ENCODE measurements around the gene RIT2.

Gene RIT2

DNA sequence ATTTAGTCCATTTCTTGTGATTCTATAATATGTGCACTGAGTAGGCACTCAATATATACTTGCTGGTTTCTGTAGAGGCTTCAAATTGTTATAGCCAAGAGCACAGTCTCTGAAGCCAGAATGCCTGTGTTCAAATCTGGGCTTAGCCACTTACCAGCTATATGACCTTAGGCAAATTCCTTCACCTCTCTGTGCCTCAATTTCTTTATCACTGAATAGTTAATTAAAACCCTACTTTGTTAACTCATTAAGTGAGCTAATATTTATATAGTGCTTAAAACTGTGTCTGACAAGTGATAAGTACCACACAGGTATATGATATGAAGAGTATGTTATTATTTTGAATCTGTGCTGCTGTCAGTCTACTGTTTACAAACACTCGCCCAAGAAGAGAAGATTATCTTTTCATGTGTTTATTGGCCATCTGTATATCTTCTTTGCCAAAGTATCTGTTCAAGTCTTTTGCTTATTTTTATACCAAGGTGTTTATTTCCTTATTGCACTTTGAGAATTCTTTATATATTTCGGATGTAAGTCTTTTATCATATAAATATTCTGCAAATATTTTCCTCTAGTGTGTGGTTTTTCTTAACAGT, 1.3 kb upstream of the RIT2 start:
- Mint-ChIP-seq H3K4me1 (ENCODE audit: low read depth) (no peaks in the 10 kb centered on the region), H3K4me3 (no peak overlapping the region), H3K9me3 (peaks cover 5% of the 10 kb centered on the region), H3K27ac (no peak overlapping the region), H3K36me3 (ENCODE audit: low read depth) (no peaks in the 10 kb centered on the region), H3K27me3 (no peaks in the 10 kb centered on the region)

DNA sequence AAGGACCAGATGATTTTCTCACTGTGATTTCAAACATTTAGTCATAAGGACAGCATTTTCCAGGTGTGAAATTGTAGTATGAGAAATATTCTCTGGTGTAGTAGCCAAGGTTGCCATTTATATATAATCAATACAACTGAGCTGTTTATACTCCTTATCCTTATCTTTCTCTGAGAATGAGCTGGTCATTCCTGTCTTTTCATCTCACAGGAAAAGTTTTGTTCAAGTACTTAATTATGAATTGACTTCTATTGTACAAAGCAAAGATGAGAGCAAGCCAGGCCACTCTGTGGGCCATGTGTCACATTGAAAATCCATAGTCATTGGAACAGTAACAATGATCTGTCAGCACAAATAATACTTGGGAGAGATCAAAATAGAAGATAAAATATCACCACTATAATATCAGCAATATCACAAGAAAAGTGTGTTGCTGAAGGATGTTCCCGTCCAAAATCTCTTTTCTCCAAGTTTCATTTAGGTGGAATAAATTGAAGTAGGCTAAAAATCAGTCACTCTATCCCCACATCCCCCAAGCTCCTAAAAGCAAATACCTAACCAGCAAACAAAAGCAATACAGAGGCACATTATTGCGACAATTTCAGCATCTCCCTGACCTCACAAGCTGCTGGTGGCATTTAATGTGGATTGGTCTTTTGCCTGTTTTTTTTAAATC, 2.1 kb downstream of the RIT2 start:
- no peak overlapping the region for H3K4me3 Mint-ChIP-seq
- no peak overlapping the region for H3K27ac Mint-ChIP-seq
- no peaks in the 10 kb centered on the region for H3K36me3 Mint-ChIP-seq (ENCODE audit: low read depth)
- no peaks in the 10 kb centered on the region for H3K27me3 Mint-ChIP-seq
- H3K9me3 Mint-ChIP-seq = peaks cover 3% of the 10 kb centered on the region
- no peaks in the 10 kb centered on the region for H3K4me1 Mint-ChIP-seq (ENCODE audit: low read depth)

DNA sequence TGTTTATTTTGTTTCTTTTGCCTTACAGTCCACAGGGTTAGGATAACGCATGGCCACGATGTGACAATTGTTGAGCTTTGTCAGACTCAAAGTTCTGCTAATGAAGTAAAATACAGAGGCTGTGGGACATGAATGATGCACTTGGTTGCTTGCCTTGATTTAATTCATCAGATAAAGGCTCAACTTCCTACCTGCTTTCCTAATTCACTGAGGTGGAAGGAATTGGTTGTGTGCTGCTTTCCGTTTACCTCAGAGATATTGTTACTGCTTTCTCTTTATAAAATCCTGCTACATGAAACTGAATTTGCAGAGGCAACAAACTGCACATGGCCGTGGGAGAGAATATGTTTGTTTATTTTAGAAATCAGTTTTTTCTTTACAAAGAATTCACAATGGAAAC, 6.6 kb downstream of the RIT2 start:
- Mint-ChIP-seq H3K4me1 (ENCODE audit: low read depth) (no peaks in the 10 kb centered on the region), H3K9me3 (peaks cover 3% of the 10 kb centered on the region), H3K27ac (no peak overlapping the region), H3K27me3 (no peaks in the 10 kb centered on the region), H3K36me3 (ENCODE audit: low read depth) (no peaks in the 10 kb centered on the region), H3K4me3 (no peak overlapping the region)

DNA sequence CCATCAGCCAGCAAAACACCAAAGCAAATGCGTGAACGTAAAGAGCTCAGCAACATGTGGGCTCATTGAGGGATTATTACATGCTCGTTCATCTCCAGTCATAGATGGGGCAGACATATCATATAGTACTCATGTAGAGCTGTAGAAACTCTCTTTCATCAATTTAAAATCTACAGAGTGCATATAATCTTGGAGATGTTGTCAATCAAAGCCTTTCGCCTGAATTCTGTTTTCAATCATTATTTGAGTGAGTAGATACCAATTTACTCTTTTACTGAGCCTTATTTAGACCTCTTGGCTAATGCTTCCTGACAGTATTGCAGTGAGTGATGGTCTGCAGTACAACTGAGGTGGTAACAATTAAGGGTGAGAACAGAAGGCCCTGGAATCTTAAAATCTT, 7.0 kb downstream of the RIT2 start:
- no peaks in the 10 kb centered on the region for H3K36me3 Mint-ChIP-seq (ENCODE audit: low read depth)
- no peak overlapping the region for H3K4me3 Mint-ChIP-seq
- peaks cover 3% of the 10 kb centered on the region for H3K9me3 Mint-ChIP-seq
- no peaks in the 10 kb centered on the region for H3K27me3 Mint-ChIP-seq
- no peak overlapping the region for H3K27ac Mint-ChIP-seq
- no peaks in the 10 kb centered on the region for H3K4me1 Mint-ChIP-seq (ENCODE audit: low read depth)

DNA sequence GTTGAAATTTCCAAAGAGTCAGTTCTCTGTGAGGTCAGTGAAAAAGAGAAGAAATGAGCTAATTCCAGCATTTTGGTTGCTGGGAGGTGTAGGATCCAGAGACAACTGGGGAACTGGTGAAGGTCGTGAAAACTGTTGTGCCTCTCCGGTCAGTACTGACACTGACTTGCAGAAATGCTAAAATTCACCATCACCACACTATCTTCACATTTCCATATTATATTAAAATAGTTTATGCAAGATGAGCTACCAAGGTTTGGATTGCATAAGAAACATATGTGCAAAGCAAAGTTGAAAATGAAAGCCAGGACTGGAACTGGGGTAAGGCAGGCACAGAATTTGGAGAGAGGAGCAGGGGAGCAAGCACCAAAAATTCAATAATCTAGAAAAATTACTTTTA, 21.8 kb downstream of the RIT2 start:
- Mint-ChIP-seq H3K4me3 (no peak overlapping the region), H3K9me3 (peaks cover 5% of the 10 kb centered on the region), H3K36me3 (ENCODE audit: low read depth) (no peaks in the 10 kb centered on the region), H3K27me3 (no peaks in the 10 kb centered on the region), H3K4me1 (ENCODE audit: low read depth) (no peaks in the 10 kb centered on the region), H3K27ac (no peak overlapping the region)

DNA sequence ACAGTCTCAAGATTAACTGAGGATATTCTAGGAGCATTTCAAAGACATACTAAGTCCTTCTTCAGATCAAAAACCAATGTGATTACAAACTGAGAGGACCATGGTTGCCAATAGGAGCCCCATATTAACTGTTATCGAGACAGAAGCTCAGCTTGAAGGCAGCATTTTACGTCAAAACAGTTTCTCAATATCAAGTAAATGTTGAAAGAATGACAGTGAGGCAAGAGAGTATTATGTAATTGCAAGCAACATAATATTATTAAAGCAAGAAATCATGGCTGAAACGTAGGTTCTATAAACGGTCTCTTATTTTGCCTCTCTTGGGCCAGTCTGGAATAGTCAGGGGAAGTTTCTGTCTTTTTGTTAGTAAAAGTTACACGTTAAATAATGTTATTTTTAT, 22.9 kb downstream of the RIT2 start:
- H3K9me3 Mint-ChIP-seq = peaks cover 7% of the 10 kb centered on the region
- no peak overlapping the region for H3K4me3 Mint-ChIP-seq
- H3K27me3 Mint-ChIP-seq = no peaks in the 10 kb centered on the region
- H3K27ac Mint-ChIP-seq = no peak overlapping the region
- no peaks in the 10 kb centered on the region for H3K36me3 Mint-ChIP-seq (ENCODE audit: low read depth)
- H3K4me1 Mint-ChIP-seq (ENCODE audit: low read depth) = no peaks in the 10 kb centered on the region

GRCh38 chr18:43081396-43081795, 34.1 kb downstream of the RIT2 start:
- Mint-ChIP-seq H3K4me3 (no peak overlapping the region), H3K27me3 (no peaks in the 10 kb centered on the region)

DNA sequence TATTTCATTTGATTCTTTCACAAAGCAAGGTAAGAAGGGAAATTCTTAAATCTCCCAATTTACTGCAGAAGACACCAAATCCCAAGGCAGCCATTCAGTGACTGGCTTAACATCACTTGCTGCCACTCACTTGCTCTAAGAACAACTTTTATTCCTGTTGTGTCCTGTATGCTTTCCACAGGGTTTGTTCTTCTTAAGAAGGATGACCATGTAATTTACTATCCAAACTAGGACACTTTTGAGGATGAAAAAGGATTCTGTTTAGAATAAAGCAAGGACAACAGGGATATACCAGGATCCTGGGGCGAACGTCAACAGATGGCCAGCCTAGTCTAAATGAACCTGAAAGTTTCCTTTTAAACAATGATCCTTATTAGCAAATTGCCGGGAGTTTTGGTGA, 34.8 kb downstream of the RIT2 start:
- Mint-ChIP-seq H3K27me3 (no peaks in the 10 kb centered on the region), H3K4me3 (no peak overlapping the region), H3K9me3 (peaks cover 5% of the 10 kb centered on the region), H3K27ac (no peak overlapping the region), H3K4me1 (ENCODE audit: low read depth) (no peaks in the 10 kb centered on the region), H3K36me3 (ENCODE audit: low read depth) (no peaks in the 10 kb centered on the region)

More at GRCh38 chr18:43081396-43081795, 34.1 kb downstream of the RIT2 start:
- Mint-ChIP-seq H3K36me3 (ENCODE audit: low read depth) (no peaks in the 10 kb centered on the region), H3K27ac (no peak overlapping the region), H3K4me1 (ENCODE audit: low read depth) (no peaks in the 10 kb centered on the region), H3K9me3 (peaks cover 5% of the 10 kb centered on the region)

DNA sequence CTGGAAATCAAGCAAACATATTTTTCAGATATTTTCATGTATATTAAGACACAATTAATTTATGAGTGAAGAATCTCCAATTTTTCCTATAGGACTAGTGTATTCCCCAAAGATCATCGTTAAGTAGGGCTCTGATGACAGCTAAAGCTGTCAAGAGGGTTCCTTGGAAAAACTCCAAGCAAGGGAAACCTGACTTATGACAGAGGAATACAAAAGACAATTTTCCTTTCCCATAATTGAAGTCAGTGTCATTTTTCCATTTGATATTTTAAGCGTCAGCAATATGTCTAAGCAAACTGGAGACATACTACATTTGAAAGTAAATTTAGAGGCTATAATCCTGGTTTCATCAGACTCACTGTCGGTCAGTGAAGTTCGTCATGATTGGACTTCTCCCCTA, 36.1 kb downstream of the RIT2 start:
- Mint-ChIP-seq H3K4me3 (no peak overlapping the region), H3K4me1 (ENCODE audit: low read depth) (no peaks in the 10 kb centered on the region), H3K27ac (no peak overlapping the region), H3K27me3 (no peaks in the 10 kb centered on the region), H3K9me3 (peaks cover 2% of the 10 kb centered on the region), H3K36me3 (ENCODE audit: low read depth) (no peaks in the 10 kb centered on the region)

- no peaks in the 10 kb centered on the region for H3K4me1 Mint-ChIP-seq (ENCODE audit: low read depth)
- no peak overlapping the region for H3K4me3 Mint-ChIP-seq
- H3K27ac Mint-ChIP-seq = no peak overlapping the region
- no peaks in the 10 kb centered on the region for H3K36me3 Mint-ChIP-seq (ENCODE audit: low read depth)
- no peaks in the 10 kb centered on the region for H3K27me3 Mint-ChIP-seq
- H3K9me3 Mint-ChIP-seq = peaks cover 7% of the 10 kb centered on the region
These were observed 36.9 kb downstream of the RIT2 start for GRCh38 chr18:43078478-43079092.

- Mint-ChIP-seq H3K4me3 (no peak overlapping the region), H3K36me3 (ENCODE audit: low read depth) (no peaks in the 10 kb centered on the region), H3K27ac (no peak overlapping the region), H3K27me3 (no peaks in the 10 kb centered on the region), H3K4me1 (ENCODE audit: low read depth) (no peaks in the 10 kb centered on the region), H3K9me3 (peaks cover 10% of the 10 kb centered on the region)
These were observed 37.8 kb downstream of the RIT2 start for GRCh38 chr18:43077510-43078308.

- Mint-ChIP-seq H3K27me3 (no peaks in the 10 kb centered on the region), H3K4me3 (no peak overlapping the region), H3K9me3 (peaks cover 14% of the 10 kb centered on the region), H3K27ac (no peak overlapping the region), H3K36me3 (ENCODE audit: low read depth) (no peaks in the 10 kb centered on the region), H3K4me1 (ENCODE audit: low read depth) (no peaks in the 10 kb centered on the region)
These were observed 41.7 kb downstream of the RIT2 start for GRCh38 chr18:43073771-43074170.

DNA sequence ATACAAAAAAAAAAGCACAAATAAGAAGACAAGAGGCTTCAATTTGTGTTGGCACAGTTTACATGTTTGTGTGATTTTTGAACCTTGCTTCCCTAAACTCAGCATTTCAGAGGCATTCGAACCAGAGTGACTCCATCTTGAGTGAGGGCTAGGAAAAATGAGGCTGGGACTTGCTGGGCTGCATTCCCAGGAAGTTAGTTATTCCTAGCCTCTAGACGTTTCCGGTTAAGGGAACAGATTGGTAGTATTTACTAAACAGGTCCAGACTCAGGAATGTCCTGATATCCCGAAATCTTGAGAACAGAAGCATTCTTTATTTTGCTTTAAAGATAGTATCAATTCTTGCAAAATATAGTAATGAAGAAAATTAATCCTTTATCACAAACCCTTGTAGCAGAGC, 46.7 kb downstream of the RIT2 start:
- Mint-ChIP-seq H3K9me3 (peaks cover 9% of the 10 kb centered on the region), H3K27me3 (no peaks in the 10 kb centered on the region), H3K27ac (no peak overlapping the region), H3K4me3 (no peak overlapping the region), H3K36me3 (ENCODE audit: low read depth) (no peaks in the 10 kb centered on the region), H3K4me1 (ENCODE audit: low read depth) (no peaks in the 10 kb centered on the region)

DNA sequence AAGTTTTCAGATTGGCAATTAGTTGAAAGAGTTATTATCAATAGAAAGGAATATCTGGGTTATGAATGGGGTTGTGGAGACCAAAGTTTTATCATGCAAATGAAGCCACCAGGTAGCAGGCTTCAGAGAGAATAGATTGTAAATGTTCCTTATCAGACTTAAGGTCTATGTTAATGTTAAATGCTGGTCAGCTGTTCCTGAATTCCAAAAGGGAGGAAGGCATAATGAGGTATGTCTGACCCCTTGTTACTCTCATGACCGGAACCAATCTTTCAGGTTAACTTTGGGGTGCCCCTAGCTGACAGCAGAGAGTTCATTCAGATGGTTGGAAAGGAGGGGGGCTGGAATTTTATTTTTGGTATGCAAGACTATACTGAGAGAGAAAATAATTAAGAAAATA, 47.9 kb downstream of the RIT2 start:
- H3K36me3 Mint-ChIP-seq (ENCODE audit: low read depth) = no peaks in the 10 kb centered on the region
- no peaks in the 10 kb centered on the region for H3K27me3 Mint-ChIP-seq
- H3K4me1 Mint-ChIP-seq (ENCODE audit: low read depth) = no peaks in the 10 kb centered on the region
- no peak overlapping the region for H3K27ac Mint-ChIP-seq
- no peak overlapping the region for H3K4me3 Mint-ChIP-seq
- H3K9me3 Mint-ChIP-seq = peaks cover 5% of the 10 kb centered on the region

GRCh38 chr18:43061816-43062215, 53.7 kb downstream of the RIT2 start:
- Mint-ChIP-seq H3K27ac (no peak overlapping the region), H3K9me3 (peaks cover 3% of the 10 kb centered on the region), H3K4me1 (ENCODE audit: low read depth) (no peaks in the 10 kb centered on the region), H3K27me3 (no peaks in the 10 kb centered on the region), H3K4me3 (no peak overlapping the region), H3K36me3 (ENCODE audit: low read depth) (no peaks in the 10 kb centered on the region)

All from stimulated activated naive CD8-positive, alpha-beta T cell treated with anti-CD3 and anti-CD28 coated beads, Interleukin-15, Interleukin-2, amounts not matched to agents 100 ng/mL and 50 ng/mL, for 24 hours (primary cell).